WTC11 (cell line): Measurements from ENCODE around the gene AIFM2. TPM values are rescaled to one million over a fixed set of nuclear protein-coding genes. Genes with fewer than 3 reads are reported as not detected.

Source experiments
- ATAC-seq: fragments of 200-7000 bp; cut with Tn5 transposase; 2 replicates; pipeline ENCODE4 v1.10.0; 2021; ENCODE audit warnings: mild to moderate bottlenecking, moderate library complexity
- CTCF ChIA-PET: fragments of 300-600 bp; sonication (Branson Sonifier 250); formaldehyde crosslinking; loops from one replicate; lab custom pipeline; 2021; ENCODE audit warnings: antibody characterized with exemption; lab: Charles Lee
- POLR2A ChIA-PET: fragments of 350-600 bp; sonication (Branson Sonifier 250); formaldehyde crosslinking; loops from one replicate; lab custom pipeline; 2021; ENCODE audit warnings: antibody characterized with exemption; lab: Charles Lee
- DNase-seq: peaks from one replicate; pipeline ENCODE4 v3.0.0; 2021; ENCODE audit warnings: low spot score
- H3K27ac Mint-ChIP-seq: 2 replicates; pipeline ENCODE4 v1.8.0; 2021; ENCODE audit warnings: mixed read lengths
- H3K27me3 Mint-ChIP-seq: 2 replicates; pipeline ENCODE4 v1.8.0; 2021; ENCODE audit warnings: low read depth, mild to moderate bottlenecking, moderate library complexity, mixed read lengths
- H3K36me3 Mint-ChIP-seq: 2 replicates; pipeline ENCODE4 v1.8.0; 2021; ENCODE audit warnings: mixed read lengths
- H3K4me1 Mint-ChIP-seq: 2 replicates; pipeline ENCODE4 v1.8.0; 2022; ENCODE audit warnings: mixed read lengths
- H3K4me3 Mint-ChIP-seq: 2 replicates; pipeline ENCODE4 v1.8.0; 2021; ENCODE audit warnings: mild to moderate bottlenecking, moderate library complexity, mixed read lengths
- H3K9me3 Mint-ChIP-seq: 2 replicates; pipeline ENCODE4 v1.8.0; 2021; ENCODE audit warnings: mixed read lengths
- CDX4 ChIP-seq: fragments of 250-450 bp; sonication (Bioruptor Pico); IDR thresholded peaks from 2 replicates; pipeline ENCODE4 v1.9.0; 2021; ENCODE audit warnings: moderate library complexity, mild to moderate bottlenecking, inconsistent platforms, borderline replicate concordance
- CREB1 ChIP-seq: sonication (generic); formaldehyde crosslinking; IDR thresholded peaks from 2 replicates; pipeline ENCODE4 v1.8.0; 2023; ENCODE audit warnings: mild to moderate bottlenecking, missing genetic modification reagents
- CTCF ChIP-seq: fragments of 200-600 bp; IDR thresholded peaks from 2 replicates; pipeline ENCODE4 v1.8.0; 2022; ENCODE audit warnings: antibody characterized with exemption
- E2F1 ChIP-seq: sonication (generic); formaldehyde crosslinking; IDR thresholded peaks from 2 replicates; pipeline ENCODE4 v1.8.0; 2022; ENCODE audit warnings: mild to moderate bottlenecking, missing genetic modification reagents
- E2F5 ChIP-seq: sonication (generic); formaldehyde crosslinking; IDR thresholded peaks from 2 replicates; pipeline ENCODE4 v1.8.1; 2022; ENCODE audit warnings: mild to moderate bottlenecking, moderate library complexity, missing genetic modification reagents
- EMX1 ChIP-seq: fragments of 250-450 bp; sonication (Bioruptor Pico); IDR thresholded peaks from 2 replicates; pipeline ENCODE4 v1.8.0; 2021; ENCODE audit warnings: mild to moderate bottlenecking
- ESRRA ChIP-seq: sonication (generic); formaldehyde crosslinking; IDR thresholded peaks from 2 replicates; pipeline ENCODE4 v1.8.1; 2022; ENCODE audit warnings: mild to moderate bottlenecking, missing genetic modification reagents, borderline replicate concordance
- ETV6 ChIP-seq: sonication (generic); formaldehyde crosslinking; IDR thresholded peaks from 2 replicates; pipeline ENCODE4 v1.8.1; 2022; ENCODE audit warnings: mild to moderate bottlenecking, missing genetic modification reagents
- FOXK1 ChIP-seq: sonication (generic); formaldehyde crosslinking; IDR thresholded peaks from 2 replicates; pipeline ENCODE4 v1.8.0; 2022; ENCODE audit warnings: mild to moderate bottlenecking, moderate library complexity, missing genetic modification reagents
- FOXP1 ChIP-seq: sonication (generic); formaldehyde crosslinking; IDR thresholded peaks from 2 replicates; pipeline ENCODE4 v1.8.0; 2022; ENCODE audit warnings: missing genetic modification reagents, mild to moderate bottlenecking, moderate library complexity, borderline replicate concordance
- GTF2I ChIP-seq: fragments of 250-450 bp; sonication (Bioruptor Pico); conservative IDR thresholded peaks from 2 replicates; pipeline ENCODE4 v1.4.0; 2021; ENCODE audit warnings: mild to moderate bottlenecking
- HMGXB4 ChIP-seq: sonication (generic); formaldehyde crosslinking; IDR thresholded peaks from 2 replicates; pipeline ENCODE4 v1.8.1; 2023; ENCODE audit warnings: mild to moderate bottlenecking, moderate library complexity, missing genetic modification reagents
- MLX ChIP-seq: sonication (generic); formaldehyde crosslinking; IDR thresholded peaks from 2 replicates; pipeline ENCODE4 v1.8.1; 2023; ENCODE audit warnings: mild to moderate bottlenecking, missing genetic modification reagents, moderate library complexity
- MXD4 ChIP-seq: fragments of 250-450 bp; sonication (Bioruptor Pico); IDR thresholded peaks from 2 replicates; pipeline ENCODE4 v1.8.0; 2021; ENCODE audit warnings: mild to moderate bottlenecking, moderate library complexity, borderline replicate concordance
- NFATC4 ChIP-seq: fragments of 250-450 bp; sonication (Bioruptor Pico); IDR thresholded peaks from 2 replicates; pipeline ENCODE4 v1.9.0; 2021; ENCODE audit warnings: mild to moderate bottlenecking
- NR3C1 ChIP-seq: sonication (generic); formaldehyde crosslinking; conservative IDR thresholded peaks from 2 replicates; pipeline ENCODE4 v1.8.1; 2023; ENCODE audit warnings: low read depth, mild to moderate bottlenecking, missing genetic modification reagents
- RORB ChIP-seq: fragments of 250-450 bp; sonication (Bioruptor Pico); IDR thresholded peaks from 2 replicates; pipeline ENCODE4 v1.9.0; 2021; ENCODE audit warnings: mild to moderate bottlenecking
- TCF7 ChIP-seq: sonication (generic); formaldehyde crosslinking; IDR thresholded peaks from 2 replicates; pipeline ENCODE4 v1.8.0; 2022; ENCODE audit warnings: mild to moderate bottlenecking, low read depth, missing genetic modification reagents, moderate library complexity
- USF1 ChIP-seq: sonication (generic); formaldehyde crosslinking; IDR thresholded peaks from 2 replicates; pipeline ENCODE4 v1.8.0; 2022; ENCODE audit warnings: mild to moderate bottlenecking, missing genetic modification reagents
- USF2 ChIP-seq: sonication (generic); formaldehyde crosslinking; IDR thresholded peaks from 2 replicates; pipeline ENCODE4 v1.8.1; 2023; ENCODE audit warnings: mild to moderate bottlenecking, missing genetic modification reagents, moderate library complexity
- ZBTB21 ChIP-seq: sonication (generic); formaldehyde crosslinking; IDR thresholded peaks from 2 replicates; pipeline ENCODE4 v1.8.1; 2023; ENCODE audit warnings: mild to moderate bottlenecking, missing genetic modification reagents, borderline replicate concordance
- ZNF263 ChIP-seq: sonication (generic); formaldehyde crosslinking; IDR thresholded peaks from 2 replicates; pipeline ENCODE4 v1.8.1; 2022; ENCODE audit warnings: low read depth, mild to moderate bottlenecking, moderate library complexity, missing genetic modification reagents
- ZNF423 ChIP-seq: fragments of 250-450 bp; sonication (Bioruptor Pico); IDR thresholded peaks from 2 replicates; pipeline ENCODE4 v2.1.2; 2022; ENCODE audit warnings: mild to moderate bottlenecking, moderate library complexity
- ZNF671 ChIP-seq: fragments of 250-450 bp; sonication (Bioruptor Pico); IDR thresholded peaks from 2 replicates; pipeline ENCODE4 v1.8.0; 2021; ENCODE audit warnings: mild to moderate bottlenecking
- total RNA-seq: library from RNA; stranded (reverse); gene quantifications from 3 replicates; pipeline ENCODE4 v1.2.3, GENCODE V29; 2021

AIFM2 gene
- total RNA-seq, 1 experiment from 2014 or later: 4.4 TPM

GRCh38 chr10:70166394-70166793 is 33.8 kb upstream of the AIFM2 start:
- POLR2A ChIA-PET: no interaction called here
- TF ChIP-seq CDX4: no peak
- no peak for TF ChIP-seq ZNF263 (CRISPR knock-in tag)
- no peak for TF ChIP-seq GTF2I (CRISPR knock-in tag)
- TF ChIP-seq EMX1 (CRISPR knock-in tag): no peak
- no peak for TF ChIP-seq MLX (CRISPR knock-in tag)
- TF ChIP-seq ETV6 (CRISPR knock-in tag): no peak
- TF ChIP-seq ZNF671 (CRISPR knock-in tag): no peak
- TF ChIP-seq E2F5: no peak
- no peak for TF ChIP-seq ZBTB21 (CRISPR knock-in tag)
- no peak for TF ChIP-seq CTCF
- TF ChIP-seq FOXP1 (CRISPR knock-in tag): no peak
- no peak for TF ChIP-seq ZNF423 (CRISPR knock-in tag)
- no peak overlapping the region for H3K4me3 Mint-ChIP-seq

GRCh38 chr10:70164163-70164562 is 31.5 kb upstream of the AIFM2 start:
- ChIA-PET POLR2A (no interaction called here), CTCF (no interaction called here)
- H3K27me3 Mint-ChIP-seq: no peaks in the 10 kb centered on the region
- no peak for ATAC-seq
- H3K9me3 Mint-ChIP-seq: no peaks in the 10 kb centered on the region
- no peak for DNase-seq
- H3K36me3 Mint-ChIP-seq: peaks cover 28% of the 10 kb centered on the region
- H3K4me3 Mint-ChIP-seq: no peak overlapping the region
- no peak overlapping the region for H3K27ac Mint-ChIP-seq
- H3K4me1 Mint-ChIP-seq: peaks cover 24% of the 10 kb centered on the region
- TF ChIP-seq HMGXB4 (CRISPR knock-in tag): no peak
- TF ChIP-seq E2F1 (CRISPR knock-in tag): no peak
- TF ChIP-seq CREB1: no peak
- TF ChIP-seq NR3C1: no peak
- TF ChIP-seq NFATC4 (CRISPR knock-in tag): no peak
- no peak for TF ChIP-seq RORB (CRISPR knock-in tag)
- TF ChIP-seq ESRRA (CRISPR knock-in tag): no peak
- no peak for TF ChIP-seq FOXK1 (CRISPR knock-in tag)
- no peak for TF ChIP-seq MLX (CRISPR knock-in tag)
- no peak for TF ChIP-seq USF2 (CRISPR knock-in tag)
- TF ChIP-seq USF1 (CRISPR knock-in tag): no peak
- TF ChIP-seq TCF7 (CRISPR knock-in tag): no peak
- TF ChIP-seq CDX4: no peak
- no peak for TF ChIP-seq MXD4

More at GRCh38 chr10:70166394-70166793, 33.8 kb upstream of the AIFM2 start:
- peaks cover 31% of the 10 kb centered on the region for H3K4me1 Mint-ChIP-seq
- no peaks in the 10 kb centered on the region for H3K9me3 Mint-ChIP-seq
- H3K27me3 Mint-ChIP-seq: no peaks in the 10 kb centered on the region
- DNase-seq: no peak
- H3K27ac Mint-ChIP-seq: no peak overlapping the region
- peaks cover 14% of the 10 kb centered on the region for H3K36me3 Mint-ChIP-seq
- CTCF ChIA-PET: interaction anchor here (2.9 kb wide), 1 partner anchor 21 kb away, joined by 10 read pairs; the partner anchor contains the start of gene TYSND1
- no peak for ATAC-seq
